GM20431 (cell line): ENCODE data around the gene NPB.
"Not testable (repeated sequence)": the region's sequence is repeated elsewhere in the genome, so short reads cannot be mapped to it uniquely, and the experiment has no call there.

ENCODE experiments used
- in situ Hi-C: fragments of 300-500 bp; cut with MseI, MboI; formaldehyde crosslinking; loops from one replicate; pipeline ENCODE4 v1.15.0; 2020; ENCODE audit warnings: low sequenced_read_pairs; ENCODE audit not compliant: unreplicated experiment

Gene NPB

GRCh38 chr17:81910840-81911276, 8.8 kb downstream of the NPB start:
- in situ Hi-C loops: no loop called here

- in situ Hi-C loops: no loop called here
Measured at GRCh38 chr17:81911277-81911961, 9.4 kb downstream of the NPB start, which contains the start of gene PCYT2. TSS of gene PCYT2 (minus strand) at chr17:81911399. CDS start at chr17:81911355, 44 bp downstream.

- in situ Hi-C loops: no loop called here
Measured at GRCh38 chr17:81911969-81912368, 9.9 kb downstream of the NPB start.

- in situ Hi-C loops: no loop called here
Measured at GRCh38 chr17:81912441-81913309, 10.6 kb downstream of the NPB start.

GRCh38 chr17:81913394-81914102, 11.5 kb downstream of the NPB start:
- in situ Hi-C loops: no loop called here

GRCh38 chr17:81914103-81914850, 12.2 kb downstream of the NPB start:
- in situ Hi-C loops: no loop called here

GRCh38 chr17:81915331-81915730, 13.3 kb downstream of the NPB start:
- in situ Hi-C loops: no loop called here

- in situ Hi-C loops: no loop called here
Measured at GRCh38 chr17:81916234-81917001, 14.4 kb downstream of the NPB start.

GRCh38 chr17:81917565-81918332, 15.7 kb downstream of the NPB start, which contains the start of gene SIRT7:
TSS of gene SIRT7 (minus strand) at chr17:81918176. CDS start at chr17:81918131, 45 bp downstream.
- in situ Hi-C loops: no loop called here

GRCh38 chr17:81918333-81918669, 16.3 kb downstream of the NPB start:
- in situ Hi-C loops: not testable (repeated sequence)

- in situ Hi-C loops: no loop called here
Measured at GRCh38 chr17:81918832-81919545, 17.0 kb downstream of the NPB start.

- in situ Hi-C loops: no loop called here
Measured at GRCh38 chr17:81920612-81921536, 18.8 kb downstream of the NPB start.

- in situ Hi-C loops: no loop called here
Measured at GRCh38 chr17:81921537-81921862, 19.5 kb downstream of the NPB start.

- in situ Hi-C loops: no loop called here
Measured at GRCh38 chr17:81921996-81922565, 20.0 kb downstream of the NPB start.

- in situ Hi-C loops: no loop called here
Measured at GRCh38 chr17:81922566-81923301, 20.7 kb downstream of the NPB start.
